ENCODE results near the gene TMPRSS4.

GRCh38 chr11:118154641-118155040 lies 77.8 kb downstream of the TMPRSS4 start:
- no peak for TF ChIP-seq CTCF (conservative IDR thresholded peaks at IDR 0.05; ENCODE audit: low read depth, low read length)
- TF ChIP-seq EZH2 (IDR thresholded peaks at IDR 0.05; ENCODE audit: low read length, unreplicated experiment), result no peak
- no peak for TF ChIP-seq EZH2phosphoT487 (IDR thresholded peaks at IDR 0.05; ENCODE audit: borderline replicate concordance, low read length)

Data from PC-3 (cell line).